NCI-H69 (cell line): ENCODE data around the gene JMJD1C.
A peak's percentile ranks its signal among the peaks of the same experiment; 100 is the strongest.

ENCODE experiments used
- DNase-seq: peaks from one replicate; lab custom pipeline; 2025; lab: John Stamatoyannopoulos, UW

JMJD1C gene

GRCh38 chr10:63128443-63128842, 337.3 kb downstream of the JMJD1C start:
- no peak for DNase-seq

GRCh38 chr10:63125459-63125858, 340.3 kb downstream of the JMJD1C start:
- DNase-seq = peak; percentile 4

GRCh38 chr10:63123727-63124362, 341.9 kb downstream of the JMJD1C start:
- no peak for DNase-seq

GRCh38 chr10:63120554-63120953, 345.2 kb downstream of the JMJD1C start:
- DNase-seq = peak; percentile 67

GRCh38 chr10:63119041-63119440, 346.7 kb downstream of the JMJD1C start:
- no peak for DNase-seq
